Nephron progenitor cell (in vitro differentiated cells): ENCODE measurements around the gene ERG28.

Experiments used
- DNase-seq: peaks from one replicate; pipeline ENCODE4 v3.0.0; 2021
- H3K27ac Mint-ChIP-seq: 2 replicates; pipeline ENCODE4 v1.8.0; 2021; ENCODE audit warnings: mild to moderate bottlenecking, moderate library complexity, mixed read lengths
- H3K27me3 Mint-ChIP-seq: 2 replicates; pipeline ENCODE4 v1.8.0; 2021; ENCODE audit warnings: mild to moderate bottlenecking, low read depth, mixed read lengths; ENCODE audit not compliant: poor library complexity
- H3K36me3 Mint-ChIP-seq: 2 replicates; pipeline ENCODE4 v1.8.0; 2021; ENCODE audit warnings: low read depth, mixed read lengths
- H3K4me1 Mint-ChIP-seq: 2 replicates; pipeline ENCODE4 v1.8.0; 2021; ENCODE audit warnings: mixed read lengths
- H3K4me3 Mint-ChIP-seq: 2 replicates; pipeline ENCODE4 v1.8.0; 2021; ENCODE audit warnings: mild to moderate bottlenecking, moderate library complexity, mixed read lengths
- H3K9me3 Mint-ChIP-seq: 2 replicates; pipeline ENCODE4 v1.8.0; 2021; ENCODE audit warnings: mild to moderate bottlenecking, moderate library complexity, mixed read lengths
- TF ChIP-seq, protein P1 (sequence below): fragments of 200-600 bp; sonication (generic); IDR thresholded peaks from 2 replicates; pipeline ENCODE4 v1.5.0; 2021; ENCODE audit warnings: antibody characterized with exemption

ERG28 gene

DNA sequence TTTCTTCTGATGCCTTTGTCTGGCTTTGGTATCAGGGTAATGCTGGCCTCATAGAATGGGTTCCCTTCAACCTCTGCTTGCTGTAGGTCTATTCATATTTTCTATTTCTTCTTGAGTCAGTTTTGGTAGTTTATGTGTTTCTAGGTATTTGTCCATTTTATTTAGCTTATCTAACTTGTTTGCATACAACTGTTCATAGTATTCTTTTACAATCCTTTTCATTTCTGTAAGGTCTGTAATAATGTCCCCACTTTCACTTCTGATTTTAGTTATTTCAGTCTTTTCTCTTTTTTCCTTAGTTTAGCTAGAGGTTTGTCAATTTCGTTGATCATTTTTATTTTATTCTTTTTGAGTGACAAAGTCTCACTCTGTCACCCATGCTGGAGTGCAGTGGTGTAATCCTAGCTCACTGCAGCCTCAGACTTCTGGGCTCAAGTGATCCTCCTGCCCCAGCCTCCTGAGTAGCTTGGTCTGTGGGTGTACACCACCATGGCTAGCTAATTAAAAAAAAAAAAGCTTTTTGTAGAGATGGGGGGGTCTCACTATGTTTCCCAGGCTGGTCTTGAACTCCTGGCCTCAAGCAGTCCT, 12.0 kb upstream of the ERG28 start:
- H3K9me3 Mint-ChIP-seq = peaks cover 4% of the 10 kb centered on the region
- DNase-seq = no peak
- peaks cover 51% of the 10 kb centered on the region for H3K36me3 Mint-ChIP-seq
- no peak overlapping the region for H3K4me3 Mint-ChIP-seq
- no peak overlapping the region for H3K27ac Mint-ChIP-seq
- H3K4me1 Mint-ChIP-seq = peaks cover 6% of the 10 kb centered on the region
- no peaks in the 10 kb centered on the region for H3K27me3 Mint-ChIP-seq
- TF ChIP-seq, protein P1, sequence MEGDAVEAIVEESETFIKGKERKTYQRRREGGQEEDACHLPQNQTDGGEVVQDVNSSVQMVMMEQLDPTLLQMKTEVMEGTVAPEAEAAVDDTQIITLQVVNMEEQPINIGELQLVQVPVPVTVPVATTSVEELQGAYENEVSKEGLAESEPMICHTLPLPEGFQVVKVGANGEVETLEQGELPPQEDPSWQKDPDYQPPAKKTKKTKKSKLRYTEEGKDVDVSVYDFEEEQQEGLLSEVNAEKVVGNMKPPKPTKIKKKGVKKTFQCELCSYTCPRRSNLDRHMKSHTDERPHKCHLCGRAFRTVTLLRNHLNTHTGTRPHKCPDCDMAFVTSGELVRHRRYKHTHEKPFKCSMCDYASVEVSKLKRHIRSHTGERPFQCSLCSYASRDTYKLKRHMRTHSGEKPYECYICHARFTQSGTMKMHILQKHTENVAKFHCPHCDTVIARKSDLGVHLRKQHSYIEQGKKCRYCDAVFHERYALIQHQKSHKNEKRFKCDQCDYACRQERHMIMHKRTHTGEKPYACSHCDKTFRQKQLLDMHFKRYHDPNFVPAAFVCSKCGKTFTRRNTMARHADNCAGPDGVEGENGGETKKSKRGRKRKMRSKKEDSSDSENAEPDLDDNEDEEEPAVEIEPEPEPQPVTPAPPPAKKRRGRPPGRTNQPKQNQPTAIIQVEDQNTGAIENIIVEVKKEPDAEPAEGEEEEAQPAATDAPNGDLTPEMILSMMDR = no peak

DNA sequence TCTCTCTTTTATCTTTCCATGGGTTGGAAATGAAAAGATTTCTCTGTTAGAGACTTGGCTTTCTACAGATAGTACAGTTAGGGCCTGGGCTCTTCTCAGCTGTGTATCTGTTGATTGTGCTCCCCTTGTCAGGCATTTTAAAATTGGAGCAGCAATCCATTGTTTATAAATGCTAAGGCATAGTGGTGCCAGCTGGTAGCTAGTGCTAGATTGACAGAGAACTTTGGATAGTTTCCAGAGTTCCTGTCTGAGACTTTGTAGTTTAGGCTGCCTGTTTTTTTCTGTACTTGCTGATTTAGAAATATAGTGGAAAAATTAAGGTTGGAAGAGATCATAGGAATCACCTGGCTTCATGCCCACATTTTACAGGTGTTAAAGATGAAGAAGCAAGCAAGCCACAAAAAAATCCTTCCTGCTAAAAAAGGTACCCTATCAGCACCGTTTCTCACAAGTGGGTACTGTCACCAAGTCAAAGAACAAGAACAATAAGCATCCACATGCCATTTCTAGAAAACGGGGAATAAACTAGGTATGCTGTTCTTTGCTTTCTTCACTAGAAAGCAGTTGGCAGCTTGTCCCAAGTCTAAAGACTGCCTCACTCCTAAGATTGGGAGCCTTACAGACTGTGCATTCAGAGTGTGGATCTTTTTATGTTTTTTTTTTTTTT, 6.6 kb upstream of the ERG28 start:
- TF ChIP-seq, protein P1 = no peak
- no peaks in the 10 kb centered on the region for H3K27me3 Mint-ChIP-seq
- H3K4me3 Mint-ChIP-seq = no peak overlapping the region
- H3K4me1 Mint-ChIP-seq = peaks cover 8% of the 10 kb centered on the region
- no peaks in the 10 kb centered on the region for H3K9me3 Mint-ChIP-seq
- no peak overlapping the region for H3K27ac Mint-ChIP-seq
- peaks cover 40% of the 10 kb centered on the region for H3K36me3 Mint-ChIP-seq
- no peak for DNase-seq

DNA sequence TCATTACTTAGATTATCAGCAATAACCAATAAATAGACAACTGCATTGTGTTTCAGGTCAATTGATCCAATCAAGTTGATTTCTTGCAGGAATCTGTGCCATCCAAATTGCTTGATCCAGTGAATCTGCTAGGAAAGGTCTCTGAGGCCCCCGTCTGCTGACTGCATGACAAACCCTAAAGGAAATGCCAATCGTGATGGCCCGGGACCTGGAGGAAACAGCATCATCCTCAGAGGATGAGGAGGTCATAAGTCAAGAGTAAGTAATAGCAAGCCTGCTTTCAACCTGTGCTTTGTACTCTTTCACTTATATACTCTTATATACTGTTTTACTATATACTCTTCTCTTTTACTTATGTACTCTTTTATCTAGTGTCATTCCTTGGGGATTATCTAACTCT, 2.3 kb upstream of the ERG28 start:
- H3K27me3 Mint-ChIP-seq = peaks cover 2% of the 10 kb centered on the region
- H3K4me3 Mint-ChIP-seq = peak overlapping the region; percentile 99
- H3K36me3 Mint-ChIP-seq = peaks cover 5% of the 10 kb centered on the region
- peaks cover 37% of the 10 kb centered on the region for H3K4me1 Mint-ChIP-seq
- no peaks in the 10 kb centered on the region for H3K9me3 Mint-ChIP-seq
- TF ChIP-seq, protein P1 = no peak
- no peak overlapping the region for H3K27ac Mint-ChIP-seq
- DNase-seq = no peak

DNA sequence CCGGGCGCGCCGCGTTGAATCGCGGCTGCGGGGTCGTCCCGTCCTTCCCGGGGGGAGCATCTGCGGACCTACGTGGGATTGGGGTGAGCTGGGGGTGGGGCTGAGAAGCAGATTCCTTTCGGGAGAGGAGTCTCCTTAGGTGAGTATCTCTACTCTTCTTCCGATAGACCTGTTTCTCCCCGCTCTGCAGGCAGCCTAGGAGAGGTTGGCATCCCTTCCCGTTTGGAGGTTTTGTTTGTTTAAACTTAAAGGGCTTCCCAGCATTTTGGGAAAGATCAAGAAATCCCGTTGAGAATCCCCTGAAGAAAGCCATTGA, 781 bp upstream of the ERG28 start:
- TF ChIP-seq, protein P1 = no peak
- no peaks in the 10 kb centered on the region for H3K9me3 Mint-ChIP-seq
- peaks cover 37% of the 10 kb centered on the region for H3K4me1 Mint-ChIP-seq
- H3K36me3 Mint-ChIP-seq = no peaks in the 10 kb centered on the region
- DNase-seq = no peak
- peak overlapping the region; percentile 98 for H3K27ac Mint-ChIP-seq
- H3K4me3 Mint-ChIP-seq = peak overlapping the region; percentile 99
- peaks cover 2% of the 10 kb centered on the region for H3K27me3 Mint-ChIP-seq

DNA sequence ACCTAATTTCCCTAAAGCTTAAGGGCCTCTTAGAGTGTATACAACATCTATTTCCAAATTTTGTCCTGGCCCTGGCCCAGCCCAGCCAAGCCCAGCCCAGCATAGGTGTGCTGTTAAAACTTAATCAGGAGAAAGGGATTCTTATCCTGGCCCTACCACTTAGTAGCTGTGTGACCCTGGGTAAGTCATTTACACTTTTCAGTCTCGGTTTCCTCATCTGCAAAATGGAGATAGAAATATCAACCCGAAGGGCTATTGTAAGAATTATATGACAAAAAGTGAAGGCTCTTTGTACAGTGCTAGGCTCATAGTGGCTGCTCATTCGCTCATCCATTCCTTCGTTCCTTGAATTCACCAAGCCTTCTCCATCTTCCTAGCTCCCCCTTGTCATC, 442 bp downstream of the ERG28 start:
- TF ChIP-seq, protein P1 = no peak

DNA sequence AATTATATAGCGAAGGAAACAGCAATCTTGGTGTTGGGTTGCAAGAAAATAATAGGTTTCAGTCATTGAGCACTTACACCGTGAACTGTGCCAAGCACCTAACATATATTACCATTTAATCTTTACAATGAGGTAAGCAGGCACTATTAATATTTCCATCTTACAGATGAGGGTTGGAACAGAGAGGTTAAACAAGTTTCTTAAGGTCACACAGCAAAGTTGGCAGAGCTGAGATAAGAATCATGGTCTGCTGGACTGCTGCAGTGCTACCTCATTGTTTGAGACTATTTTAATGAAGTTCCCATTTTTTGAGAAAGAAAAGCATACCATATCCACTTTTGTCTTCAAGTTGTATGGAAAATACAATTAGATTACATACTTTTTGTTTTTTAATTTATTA, 1.7 kb downstream of the ERG28 start:
- Mint-ChIP-seq H3K9me3 (no peaks in the 10 kb centered on the region), H3K27ac (no peak overlapping the region), H3K27me3 (peaks cover 2% of the 10 kb centered on the region), H3K36me3 (peaks cover 2% of the 10 kb centered on the region), H3K4me3 (no peak overlapping the region), H3K4me1 (peaks cover 37% of the 10 kb centered on the region)
- TF ChIP-seq, protein P1 = no peak
- DNase-seq = no peak

More for the DNA sequence above, 442 bp downstream of the ERG28 start:
- H3K4me3 Mint-ChIP-seq = peak overlapping the region; percentile 99
- H3K27ac Mint-ChIP-seq = peak overlapping the region; percentile 98
- no peaks in the 10 kb centered on the region for H3K9me3 Mint-ChIP-seq
- peaks cover 2% of the 10 kb centered on the region for H3K27me3 Mint-ChIP-seq
- H3K36me3 Mint-ChIP-seq = no peaks in the 10 kb centered on the region
- peaks cover 37% of the 10 kb centered on the region for H3K4me1 Mint-ChIP-seq
- DNase-seq = no peak
